ENCODE data around the gene EMP2.

Gene EMP2

GRCh38 chr16:10579965-10580882 is at the start of gene EMP2:
TSS of gene EMP2 (minus strand) at chr16:10580598. CDS start at chr16:10547617, 32,981 bp downstream.
- Mint-ChIP-seq H3K9me3 (no peaks in the 10 kb centered on the region), H3K36me3 (ENCODE audit: low read depth) (no peaks in the 10 kb centered on the region), H3K4me3 (peak within 1 kb of the TSS; percentile 89 to 95 (median 93)), H3K27me3 (ENCODE audit: low read depth) (peaks cover 12% of the 10 kb centered on the region), H3K4me1 (peaks cover 68% of the 10 kb centered on the region), H3K27ac (peak within 1 kb of the TSS in 2 of 3 experiments; percentile 78 to 83)
- peak; percentile 21 to 35 (median 28) for TF ChIP-seq CTCF (IDR thresholded peaks at IDR 0.05; ENCODE audit: unreplicated experiment in 3 of 3)

GRCh38 chr16:10629592-10629963 is 49.2 kb upstream of the EMP2 start:
- no peak overlapping the region for H3K4me3 Mint-ChIP-seq
- H3K36me3 Mint-ChIP-seq (ENCODE audit: low read depth), result no peaks in the 10 kb centered on the region
- peaks cover 15% of the 10 kb centered on the region for H3K27me3 Mint-ChIP-seq (ENCODE audit: low read depth)
- TF ChIP-seq CTCF (IDR thresholded peaks at IDR 0.05; ENCODE audit: unreplicated experiment in 3 of 3), result no peak
- no peaks in the 10 kb centered on the region for H3K4me1 Mint-ChIP-seq
- H3K9me3 Mint-ChIP-seq, result no peaks in the 10 kb centered on the region
- H3K27ac Mint-ChIP-seq, result no peak overlapping the region

GRCh38 chr16:10625595-10626357 is 45.4 kb upstream of the EMP2 start:
- Mint-ChIP-seq H3K27ac (no peak overlapping the region), H3K27me3 (ENCODE audit: low read depth) (peaks cover 6% of the 10 kb centered on the region), H3K36me3 (ENCODE audit: low read depth) (no peaks in the 10 kb centered on the region), H3K4me1 (no peaks in the 10 kb centered on the region), H3K9me3 (no peaks in the 10 kb centered on the region), H3K4me3 (no peak overlapping the region)
- TF ChIP-seq CTCF (IDR thresholded peaks at IDR 0.05; ENCODE audit: unreplicated experiment in 3 of 3), result no peak

- Mint-ChIP-seq H3K9me3 (no peaks in the 10 kb centered on the region), H3K36me3 (ENCODE audit: low read depth) (no peaks in the 10 kb centered on the region), H3K4me1 (peaks cover 5% of the 10 kb centered on the region), H3K27me3 (ENCODE audit: low read depth) (peaks cover 6% of the 10 kb centered on the region), H3K4me3 (no peak overlapping the region), H3K27ac (no peak overlapping the region)
- no peak for TF ChIP-seq CTCF (IDR thresholded peaks at IDR 0.05; ENCODE audit: unreplicated experiment in 3 of 3)
Measured at GRCh38 chr16:10624527-10624926, 44.1 kb upstream of the EMP2 start.

- no peak for TF ChIP-seq CTCF (IDR thresholded peaks at IDR 0.05; ENCODE audit: unreplicated experiment in 3 of 3)
- H3K4me3 Mint-ChIP-seq, result no peak overlapping the region
- peaks cover 12% of the 10 kb centered on the region for H3K4me1 Mint-ChIP-seq
- no peaks in the 10 kb centered on the region for H3K36me3 Mint-ChIP-seq (ENCODE audit: low read depth)
- H3K27me3 Mint-ChIP-seq (ENCODE audit: low read depth), result peaks cover 11% of the 10 kb centered on the region
- no peaks in the 10 kb centered on the region for H3K9me3 Mint-ChIP-seq
- peak overlapping the region in 1 of 3 experiments; percentile 37 for H3K27ac Mint-ChIP-seq
Measured at GRCh38 chr16:10623059-10623458, 42.7 kb upstream of the EMP2 start.

Data from nephron (organoid).